K562 (cell line): ENCODE data around the gene CXCR6.

Experiments
- CHD2 ChIP-seq: IDR thresholded peaks from 2 replicates; pipeline ENCODE4 v1.6.1; 2011; ENCODE audit warnings: low read depth, low read length
- GABPB1 ChIP-seq: sonication (generic); formaldehyde crosslinking; IDR thresholded peaks from 2 replicates; pipeline ENCODE4 v1.8.0; 2022; ENCODE audit warnings: mild to moderate bottlenecking, missing genetic modification reagents
- TF ChIP-seq, protein P1 (sequence below): fragments of 150-350 bp; conservative IDR thresholded peaks from 2 replicates; pipeline ENCODE4 v1.6.1; 2014; ENCODE audit warnings: low read length

DNA sequence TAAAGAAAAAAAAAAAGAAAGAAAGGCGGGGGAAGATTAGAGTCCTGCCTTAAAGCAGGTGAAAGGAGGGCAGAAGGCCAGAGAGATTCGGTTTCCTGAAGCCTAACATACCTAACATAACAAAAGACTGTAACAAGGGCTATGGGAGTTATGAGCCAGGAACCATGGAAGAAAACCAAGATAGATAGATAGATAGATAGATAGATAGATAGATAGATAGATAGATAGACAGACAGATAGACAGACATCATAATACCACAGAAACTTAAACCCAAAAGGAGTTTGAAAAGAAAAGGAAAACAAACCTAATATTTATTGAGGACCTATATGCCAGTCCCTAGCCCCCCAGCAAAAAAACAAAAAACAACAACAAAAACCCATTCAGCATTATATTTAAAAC is 54.7 kb downstream of the CXCR6 start:
- TF ChIP-seq, protein P1, sequence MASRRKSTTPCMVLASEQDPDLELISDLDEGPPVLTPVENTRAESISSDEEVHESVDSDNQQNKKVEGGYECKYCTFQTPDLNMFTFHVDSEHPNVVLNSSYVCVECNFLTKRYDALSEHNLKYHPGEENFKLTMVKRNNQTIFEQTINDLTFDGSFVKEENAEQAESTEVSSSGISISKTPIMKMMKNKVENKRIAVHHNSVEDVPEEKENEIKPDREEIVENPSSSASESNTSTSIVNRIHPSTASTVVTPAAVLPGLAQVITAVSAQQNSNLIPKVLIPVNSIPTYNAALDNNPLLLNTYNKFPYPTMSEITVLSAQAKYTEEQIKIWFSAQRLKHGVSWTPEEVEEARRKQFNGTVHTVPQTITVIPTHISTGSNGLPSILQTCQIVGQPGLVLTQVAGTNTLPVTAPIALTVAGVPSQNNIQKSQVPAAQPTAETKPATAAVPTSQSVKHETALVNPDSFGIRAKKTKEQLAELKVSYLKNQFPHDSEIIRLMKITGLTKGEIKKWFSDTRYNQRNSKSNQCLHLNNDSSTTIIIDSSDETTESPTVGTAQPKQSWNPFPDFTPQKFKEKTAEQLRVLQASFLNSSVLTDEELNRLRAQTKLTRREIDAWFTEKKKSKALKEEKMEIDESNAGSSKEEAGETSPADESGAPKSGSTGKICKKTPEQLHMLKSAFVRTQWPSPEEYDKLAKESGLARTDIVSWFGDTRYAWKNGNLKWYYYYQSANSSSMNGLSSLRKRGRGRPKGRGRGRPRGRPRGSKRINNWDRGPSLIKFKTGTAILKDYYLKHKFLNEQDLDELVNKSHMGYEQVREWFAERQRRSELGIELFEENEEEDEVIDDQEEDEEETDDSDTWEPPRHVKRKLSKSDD: no peak
- TF ChIP-seq CHD2 (no peak), GABPB1 (CRISPR knock-in tag) (no peak)
